HG03097 (cell line): ENCODE results near the gene PLA2G4E.

Experiments used
- ATAC-seq: cut with Tn5 transposase; IDR thresholded peaks from one replicate; pipeline ENCODE4 v1.9.1; 2021; ENCODE audit not compliant: unreplicated experiment, low FRiP score

Gene PLA2G4E

GRCh38 chr15:41993472-41994170 is 27.2 kb downstream of the PLA2G4E start:
- ATAC-seq, result no peak

GRCh38 chr15:41992803-41993190 is 28.0 kb downstream of the PLA2G4E start:
- no peak for ATAC-seq

GRCh38 chr15:41992151-41992802 is 28.6 kb downstream of the PLA2G4E start:
- ATAC-seq, result no peak

GRCh38 chr15:41990691-41991090 is 30.2 kb downstream of the PLA2G4E start:
- no peak for ATAC-seq

- no peak for ATAC-seq
Observed at GRCh38 chr15:41990243-41990605, 30.6 kb downstream of the PLA2G4E start.

GRCh38 chr15:41989573-41990242 is 31.1 kb downstream of the PLA2G4E start:
- ATAC-seq, result no peak

GRCh38 chr15:41988896-41989572 is 31.8 kb downstream of the PLA2G4E start:
- no peak for ATAC-seq

- ATAC-seq, result no peak
Observed at GRCh38 chr15:41987925-41988275, 32.9 kb downstream of the PLA2G4E start.

- ATAC-seq, result no peak
Observed at GRCh38 chr15:41987246-41987924, 33.5 kb downstream of the PLA2G4E start.

GRCh38 chr15:41985236-41986160 is 35.3 kb downstream of the PLA2G4E start:
- no peak for ATAC-seq

- no peak for ATAC-seq
Observed at GRCh38 chr15:41984622-41985021, 36.2 kb downstream of the PLA2G4E start.

- ATAC-seq, result no peak
Observed at GRCh38 chr15:41983621-41984571, 36.9 kb downstream of the PLA2G4E start.

GRCh38 chr15:41983221-41983620 is 37.6 kb downstream of the PLA2G4E start:
- ATAC-seq, result no peak

- ATAC-seq, result no peak
Observed at GRCh38 chr15:41982133-41982930, 38.5 kb downstream of the PLA2G4E start.

GRCh38 chr15:41981371-41982132 is 39.3 kb downstream of the PLA2G4E start:
- no peak for ATAC-seq

- ATAC-seq, result no peak
Observed at GRCh38 chr15:41980654-41981323, 40.1 kb downstream of the PLA2G4E start.
